HG02938 (cell line): ENCODE measurements around the gene KIF9.
"Not testable (repeated sequence)": the region's sequence is repeated elsewhere in the genome, so short reads cannot be mapped to it uniquely, and the experiment has no call there.

Source experiments
- ATAC-seq: cut with Tn5 transposase; IDR thresholded peaks from one replicate; pipeline ENCODE4 v1.9.1; 2021; ENCODE audit warnings: mild to moderate bottlenecking, moderate library complexity; ENCODE audit not compliant: unreplicated experiment

KIF9 gene

GRCh38 chr3:47193871-47194859, 88.4 kb downstream of the KIF9 start:
- ATAC-seq: no peak

DNA sequence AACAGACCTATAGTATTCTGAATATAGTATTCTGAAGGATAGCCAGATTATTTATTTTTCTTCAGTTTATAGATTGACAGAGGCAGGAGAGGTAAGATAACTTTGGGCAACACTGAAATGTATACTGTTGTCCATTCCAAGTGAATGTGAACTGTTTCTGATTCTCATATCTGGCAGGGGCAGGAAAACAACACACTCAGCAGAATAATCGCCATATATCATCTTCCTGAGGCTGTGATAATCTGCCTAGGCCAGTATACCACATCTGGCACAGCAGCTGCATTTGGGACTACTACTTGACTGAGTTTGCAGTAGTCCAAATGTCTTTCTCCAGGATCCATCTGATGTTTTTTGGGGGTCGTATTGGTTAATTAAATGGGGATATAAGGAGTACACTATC, 96.3 kb downstream of the KIF9 start:
- no peak for ATAC-seq

DNA sequence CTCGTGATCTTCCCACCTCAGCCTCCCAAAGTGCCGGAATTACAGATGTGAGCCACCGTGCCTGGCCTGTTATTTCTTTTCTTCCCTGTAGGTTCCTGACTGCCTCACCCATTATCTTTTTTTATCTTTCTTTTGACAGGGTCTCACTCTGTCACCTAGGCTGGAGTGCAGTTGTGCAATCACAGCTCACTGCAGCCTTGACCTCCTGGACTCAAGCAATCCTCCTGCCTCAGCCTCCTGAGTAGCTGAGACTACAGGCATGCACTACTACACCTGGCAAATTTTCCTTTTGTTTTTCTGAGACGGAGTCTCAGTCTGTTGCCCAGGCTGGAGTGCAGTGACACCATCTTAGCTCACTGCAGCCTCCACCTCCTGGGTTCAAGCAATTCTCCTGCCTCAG, 100.9 kb downstream of the KIF9 start:
- ATAC-seq: not testable (repeated sequence)

- not testable (repeated sequence) for ATAC-seq
Measured at GRCh38 chr3:47180011-47180410, 102.6 kb downstream of the KIF9 start.
